Peyer's patch (tissue), 4 donors: ENCODE data around the gene NOL12.
A peak's percentile ranks its signal among the peaks of the same experiment; 100 is the strongest.

ENCODE experiments used
- CTCF ChIP-seq, 6 experiments: fragments of 450-650 bp in 4 of 6; fragments of 200-600 bp in 2 of 6; sonication (generic) in 1 of 6; IDR thresholded peaks; one replicate each; pipeline ENCODE4 v1.5.1; 2017 to 2019; ENCODE audit warnings: antibody characterized with exemption in 6 of 6, mild to moderate bottlenecking in 3 of 6, moderate library complexity in 1 of 6
- POLR2A ChIP-seq, 2 donors: fragments of 450-650 bp; IDR thresholded peaks; one replicate each; pipeline ENCODE4 v1.5.1; 2017; ENCODE audit warnings: antibody characterized with exemption in 2 of 2, mild to moderate bottlenecking in 2 of 2, moderate library complexity in 2 of 2

GRCh38 chr22:37731804-37732471, 45.8 kb downstream of the NOL12 start:
- TF ChIP-seq CTCF (IDR thresholded peaks at IDR 0.05) (peak in 4 of 6 experiments; percentile 11 to 62 (median 58)), POLR2A (IDR thresholded peaks at IDR 0.05) (no peak)
